K562 (cell line): ENCODE results near the gene SLC26A2. TPM values are rescaled to one million over a fixed set of nuclear protein-coding genes. Genes with fewer than 3 reads are reported as not detected.
A peak's percentile ranks its signal among the peaks of the same experiment; 100 is the strongest.

ENCODE experiments used
- C11orf30 ChIP-seq: fragments of 450-650 bp; IDR thresholded peaks from 2 replicates; pipeline ENCODE4 v1.6.1; 2016; ENCODE audit warnings: low read depth, mild to moderate bottlenecking
- CXXC5 ChIP-seq: fragments of 250-450 bp; sonication (Bioruptor Pico); IDR thresholded peaks from 2 replicates; pipeline ENCODE4 v1.8.0; 2022; ENCODE audit warnings: inconsistent platforms, mild to moderate bottlenecking, moderate library complexity
- EP300 ChIP-seq: IDR thresholded peaks from 2 replicates; pipeline ENCODE4 v1.6.1; 2012; ENCODE audit warnings: low read length, improper control_type of control experiment
- FIP1L1 ChIP-seq: fragments of 200-400 bp; formaldehyde crosslinking; IDR thresholded peaks from 2 replicates; pipeline ENCODE4 v1.6.1; 2018; ENCODE audit warnings: mild to moderate bottlenecking, low read depth, low read length; ENCODE audit not compliant: poor library complexity, severe bottlenecking
- FOSL1 ChIP-seq: fragments of 200-800 bp; sonication (Bioruptor generic); conservative IDR thresholded peaks from 2 replicates; pipeline ENCODE4 v1.6.1; 2016; ENCODE audit warnings: missing genetic modification characterization, missing compliant biosample characterization
- HCFC1 ChIP-seq: IDR thresholded peaks from 2 replicates; pipeline ENCODE4 v1.6.1; 2012; ENCODE audit warnings: low read depth, low read length, improper control_type of control experiment
- HDAC1 ChIP-seq, 2 experiments: fragments of 450-650 bp; IDR thresholded peaks; 2 replicates each; pipeline ENCODE4 v1.6.1; 2016 to 2017; ENCODE audit warnings: inconsistent platforms in 1 of 2, mild to moderate bottlenecking in 1 of 2, moderate library complexity in 1 of 2
- HDAC3 ChIP-seq: fragments of 450-650 bp; IDR thresholded peaks from 2 replicates; pipeline ENCODE4 v1.6.1; 2018; ENCODE audit warnings: borderline replicate concordance, mild to moderate bottlenecking, moderate library complexity; ENCODE audit not compliant: partially characterized antibody
- MAFG ChIP-seq: fragments of 450-650 bp; conservative IDR thresholded peaks from 2 replicates; pipeline ENCODE4 v1.6.1; 2016; ENCODE audit warnings: missing genetic modification characterization, missing compliant biosample characterization
- MEIS2 ChIP-seq: fragments of 450-650 bp; IDR thresholded peaks from 2 replicates; pipeline ENCODE4 v1.6.1; 2014; ENCODE audit warnings: mild to moderate bottlenecking; ENCODE audit not compliant: partially characterized antibody
- NR2F6 ChIP-seq: fragments of 450-650 bp; formaldehyde crosslinking; IDR thresholded peaks from 2 replicates; pipeline ENCODE4 v1.4.0; 2020; ENCODE audit warnings: mild to moderate bottlenecking
- POLR2A ChIP-seq: fragments of 450-650 bp; conservative IDR thresholded peaks from 2 replicates; pipeline ENCODE4 v1.6.1; 2016
- RBBP5 ChIP-seq: fragments of 200-600 bp; sonication (generic); IDR thresholded peaks from 2 replicates; pipeline ENCODE4 v1.6.1; 2012; ENCODE audit warnings: borderline replicate concordance, mild to moderate bottlenecking, low read length, control low read depth, inconsistent platforms; ENCODE audit not compliant: insufficient read depth, poor library complexity, severe bottlenecking
- RCOR1 ChIP-seq, 2 experiments: IDR thresholded peaks; 2 replicates each; pipeline ENCODE4 v1.6.1; 2012; ENCODE audit warnings: low read depth in 2 of 2, low read length in 2 of 2, borderline replicate concordance in 1 of 2, improper control_type of control experiment in 1 of 2
- SMARCA4 ChIP-seq: fragments of 450-650 bp; IDR thresholded peaks from 2 replicates; pipeline ENCODE4 v1.6.1; 2016
- TARDBP ChIP-seq: fragments of 450-650 bp; IDR thresholded peaks from 2 replicates; pipeline ENCODE4 v1.6.1; 2016
- TBP ChIP-seq: optimal IDR thresholded peaks from 2 replicates; pipeline ENCODE3; 2011; ENCODE audit warnings: low read depth, low read length, improper control_type of control experiment
- TSC22D4 ChIP-seq: fragments of 450-650 bp; IDR thresholded peaks from 2 replicates; pipeline ENCODE4 v1.6.1; 2016; ENCODE audit warnings: missing genetic modification characterization, missing biosample characterization, control low read depth
- ZNF239 ChIP-seq: fragments of 250-450 bp; sonication (Bioruptor Pico); IDR thresholded peaks from 2 replicates; pipeline ENCODE4 v1.4.0; 2020; ENCODE audit warnings: mild to moderate bottlenecking
- ZNF431 ChIP-seq: sonication (generic); formaldehyde crosslinking; IDR thresholded peaks from 2 replicates; pipeline ENCODE4 v1.8.0; 2022; ENCODE audit warnings: mild to moderate bottlenecking, missing genetic modification reagents
- ZNF561 ChIP-seq: fragments of 450-650 bp; formaldehyde crosslinking; conservative IDR thresholded peaks from 2 replicates; pipeline ENCODE4 v1.4.0; 2020; ENCODE audit warnings: mild to moderate bottlenecking, moderate library complexity
- ZNF75A ChIP-seq: fragments of 450-650 bp; formaldehyde crosslinking; IDR thresholded peaks from 2 replicates; pipeline ENCODE4 v1.4.0; 2020; ENCODE audit warnings: mild to moderate bottlenecking
- polyA plus RNA-seq, 8 experiments: library from polyadenylated mRNA; depleted of rRNA in 4 of 8; stranded (reverse) in 5 of 8; unstranded in 3 of 8; fragments of >200 nt; fragmentation: Nextera tagmentation in 2 of 8; fragmentation: Illumina TruSeq in 1 of 8; extraction: Ambion mirVana in 2 of 8; extraction: Trizol in 1 of 8; gene quantifications; 2 replicates each; pipeline versions ENCODE4 v1.2.1 to v1.2.3, GENCODE V29; 2011 to 2014; ENCODE audit warnings: inconsistent platforms in 1 of 8, missing spikeins in 1 of 8
- total RNA-seq, 7 experiments: library from RNA; depleted of rRNA in 6 of 7; stranded (reverse); fragments of >200 nt in 6 of 7; fragmentation: Illumina TruSeq in 2 of 7; extraction: Trizol in 2 of 7; gene quantifications; 2 replicates each; pipeline versions ENCODE4 v1.2.1 to v1.2.3, GENCODE V29; 2011 to 2021; ENCODE audit warnings: low replicate concordance in 1 of 7
- TF ChIP-seq, protein P1 (sequence below), 2 experiments: IDR thresholded peaks; 2 replicates each; pipeline ENCODE4 v1.6.1; 2012; ENCODE audit warnings: improper control_type of control experiment in 2 of 2, low read depth in 2 of 2, low read length in 2 of 2, borderline replicate concordance in 1 of 2
- TF ChIP-seq, protein P2 (sequence below): fragments of 250-450 bp; sonication (Bioruptor Pico); IDR thresholded peaks from 2 replicates; pipeline ENCODE4 v1.8.0; 2021; ENCODE audit warnings: moderate library complexity, mild to moderate bottlenecking, inconsistent platforms
- TF ChIP-seq, protein P3 (sequence below): fragments of 450-650 bp; formaldehyde crosslinking; IDR thresholded peaks from 2 replicates; pipeline ENCODE4 v1.4.0; 2022; ENCODE audit warnings: mild to moderate bottlenecking, moderate library complexity

Gene SLC26A2
- total and polyA plus RNA-seq, 9 of the 15 experiments (the other 6 are each of a cell fraction or from before 2014, with no cell fraction given): 1.1 to 6.3 (median 3.6) TPM

DNA sequence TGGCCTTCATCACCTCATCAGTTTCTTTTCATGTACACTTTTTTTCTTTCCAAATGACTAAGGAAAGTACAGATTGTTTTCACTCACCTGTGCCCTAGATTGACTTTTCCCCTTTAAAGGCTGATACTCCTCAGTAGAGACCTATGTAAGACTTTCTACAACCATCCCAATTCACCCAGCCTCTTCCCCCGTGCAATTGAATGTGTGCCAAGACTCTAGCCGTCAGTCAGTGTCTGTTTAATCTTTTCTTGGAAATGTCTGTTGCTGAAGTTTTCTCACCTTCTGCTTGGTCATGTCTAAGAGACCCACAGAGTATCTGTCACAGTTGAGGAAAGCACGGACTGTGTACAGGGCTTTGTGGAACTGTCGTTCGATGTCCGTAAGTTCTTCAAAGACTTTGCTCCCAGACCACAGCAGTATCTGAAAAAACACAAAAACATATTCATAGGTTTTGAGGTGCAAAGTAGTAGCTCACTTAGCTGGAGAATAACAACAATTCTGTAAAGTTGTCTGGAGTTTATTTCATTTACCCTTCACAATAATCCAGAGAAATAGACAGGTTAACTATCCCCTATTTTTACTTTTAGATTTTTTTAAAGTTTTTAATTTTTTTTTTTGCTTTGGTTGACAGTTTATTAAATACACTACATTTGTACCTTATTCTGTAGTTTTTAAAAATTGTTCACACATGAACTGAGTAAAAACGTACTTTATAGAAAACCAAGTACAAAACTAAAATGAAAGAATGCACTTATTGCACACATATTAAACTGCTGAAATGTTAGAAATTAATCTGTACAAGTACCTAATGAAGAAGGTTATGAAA, 29.6 kb upstream of the SLC26A2 start (continued):
- no peak; a peak in 1 of 4 replicates for TF ChIP-seq RCOR1 (IDR thresholded peaks at IDR 0.05; ENCODE audit: borderline replicate concordance in 1 of 2, low read depth in 2 of 2, low read length in 2 of 2)
- TF ChIP-seq NR2F6 (CRISPR knock-in tag): no peak
- 0 out of 2 replicates have a peak, but pooled peaks have one; percentile 27 for TF ChIP-seq FOSL1
- TF ChIP-seq POLR2A: peak; percentile 65
- peak; percentile 51 for TF ChIP-seq TBP
- 0 out of 2 replicates have a peak, but pooled peaks have one; percentile 29 for TF ChIP-seq CXXC5 (CRISPR knock-in tag)
- peak; percentile 59 for TF ChIP-seq SMARCA4
- TF ChIP-seq MEIS2: peak; percentile 90
- TF ChIP-seq, protein P1, sequence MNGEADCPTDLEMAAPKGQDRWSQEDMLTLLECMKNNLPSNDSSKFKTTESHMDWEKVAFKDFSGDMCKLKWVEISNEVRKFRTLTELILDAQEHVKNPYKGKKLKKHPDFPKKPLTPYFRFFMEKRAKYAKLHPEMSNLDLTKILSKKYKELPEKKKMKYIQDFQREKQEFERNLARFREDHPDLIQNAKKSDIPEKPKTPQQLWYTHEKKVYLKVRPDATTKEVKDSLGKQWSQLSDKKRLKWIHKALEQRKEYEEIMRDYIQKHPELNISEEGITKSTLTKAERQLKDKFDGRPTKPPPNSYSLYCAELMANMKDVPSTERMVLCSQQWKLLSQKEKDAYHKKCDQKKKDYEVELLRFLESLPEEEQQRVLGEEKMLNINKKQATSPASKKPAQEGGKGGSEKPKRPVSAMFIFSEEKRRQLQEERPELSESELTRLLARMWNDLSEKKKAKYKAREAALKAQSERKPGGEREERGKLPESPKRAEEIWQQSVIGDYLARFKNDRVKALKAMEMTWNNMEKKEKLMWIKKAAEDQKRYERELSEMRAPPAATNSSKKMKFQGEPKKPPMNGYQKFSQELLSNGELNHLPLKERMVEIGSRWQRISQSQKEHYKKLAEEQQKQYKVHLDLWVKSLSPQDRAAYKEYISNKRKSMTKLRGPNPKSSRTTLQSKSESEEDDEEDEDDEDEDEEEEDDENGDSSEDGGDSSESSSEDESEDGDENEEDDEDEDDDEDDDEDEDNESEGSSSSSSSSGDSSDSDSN (IDR thresholded peaks at IDR 0.05; ENCODE audit: borderline replicate concordance in 1 of 2, low read depth in 2 of 2, low read length in 2 of 2): 0 out of 4 replicates have a peak, but pooled peaks have one; percentile 21 to 53
- TF ChIP-seq, protein P2, sequence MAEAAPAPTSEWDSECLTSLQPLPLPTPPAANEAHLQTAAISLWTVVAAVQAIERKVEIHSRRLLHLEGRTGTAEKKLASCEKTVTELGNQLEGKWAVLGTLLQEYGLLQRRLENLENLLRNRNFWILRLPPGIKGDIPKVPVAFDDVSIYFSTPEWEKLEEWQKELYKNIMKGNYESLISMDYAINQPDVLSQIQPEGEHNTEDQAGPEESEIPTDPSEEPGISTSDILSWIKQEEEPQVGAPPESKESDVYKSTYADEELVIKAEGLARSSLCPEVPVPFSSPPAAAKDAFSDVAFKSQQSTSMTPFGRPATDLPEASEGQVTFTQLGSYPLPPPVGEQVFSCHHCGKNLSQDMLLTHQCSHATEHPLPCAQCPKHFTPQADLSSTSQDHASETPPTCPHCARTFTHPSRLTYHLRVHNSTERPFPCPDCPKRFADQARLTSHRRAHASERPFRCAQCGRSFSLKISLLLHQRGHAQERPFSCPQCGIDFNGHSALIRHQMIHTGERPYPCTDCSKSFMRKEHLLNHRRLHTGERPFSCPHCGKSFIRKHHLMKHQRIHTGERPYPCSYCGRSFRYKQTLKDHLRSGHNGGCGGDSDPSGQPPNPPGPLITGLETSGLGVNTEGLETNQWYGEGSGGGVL (CRISPR knock-in tag): no peak
- TF ChIP-seq C11orf30: peak; percentile 62
- TF ChIP-seq, protein P3, sequence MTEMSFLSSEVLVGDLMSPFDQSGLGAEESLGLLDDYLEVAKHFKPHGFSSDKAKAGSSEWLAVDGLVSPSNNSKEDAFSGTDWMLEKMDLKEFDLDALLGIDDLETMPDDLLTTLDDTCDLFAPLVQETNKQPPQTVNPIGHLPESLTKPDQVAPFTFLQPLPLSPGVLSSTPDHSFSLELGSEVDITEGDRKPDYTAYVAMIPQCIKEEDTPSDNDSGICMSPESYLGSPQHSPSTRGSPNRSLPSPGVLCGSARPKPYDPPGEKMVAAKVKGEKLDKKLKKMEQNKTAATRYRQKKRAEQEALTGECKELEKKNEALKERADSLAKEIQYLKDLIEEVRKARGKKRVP (CRISPR knock-in tag): no peak
- peak; percentile 50 for TF ChIP-seq HDAC3
- TF ChIP-seq TSC22D4: no peak
- no peak for TF ChIP-seq ZNF561 (CRISPR knock-in tag)
- TF ChIP-seq ZNF431 (CRISPR knock-in tag): no peak
- peak; percentile 74 for TF ChIP-seq EP300
- TF ChIP-seq HCFC1: no peak
- TF ChIP-seq FIP1L1: no peak
- TF ChIP-seq RBBP5: peak; percentile 36
- TF ChIP-seq MAFG (tag): 0 out of 2 replicates have a peak, but pooled peaks have one; percentile 29
- peak in 1 of 2 experiments; percentile 38; a peak in 1 of 4 replicates for TF ChIP-seq HDAC1 (IDR thresholded peaks at IDR 0.05)
- TF ChIP-seq TARDBP: no peak
- no peak for TF ChIP-seq ZNF75A (CRISPR knock-in tag)
- TF ChIP-seq ZNF239 (CRISPR knock-in tag): no peak
